ENCODE data around the gene SLC45A2.

DNA sequence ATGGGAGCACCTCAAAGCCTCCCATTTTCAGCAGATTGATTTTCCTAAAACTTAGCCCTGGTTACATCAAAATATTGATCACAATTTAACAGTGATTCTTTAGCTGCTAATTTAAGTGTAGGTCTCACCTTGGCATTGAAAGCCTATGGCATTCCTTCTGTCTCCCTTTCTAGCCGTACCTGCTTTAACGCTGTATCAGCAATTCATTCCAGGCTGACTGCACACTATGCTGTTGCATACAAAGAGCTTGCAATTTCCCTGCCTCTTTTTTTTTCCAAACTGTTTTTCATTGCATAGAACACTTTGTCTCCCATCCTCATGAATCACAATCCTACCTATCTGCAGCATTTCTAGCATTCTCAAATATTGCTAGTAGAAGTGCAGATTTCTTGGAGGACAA, 32.3 kb upstream of the SLC45A2 start:
- TF ChIP-seq, protein P1, sequence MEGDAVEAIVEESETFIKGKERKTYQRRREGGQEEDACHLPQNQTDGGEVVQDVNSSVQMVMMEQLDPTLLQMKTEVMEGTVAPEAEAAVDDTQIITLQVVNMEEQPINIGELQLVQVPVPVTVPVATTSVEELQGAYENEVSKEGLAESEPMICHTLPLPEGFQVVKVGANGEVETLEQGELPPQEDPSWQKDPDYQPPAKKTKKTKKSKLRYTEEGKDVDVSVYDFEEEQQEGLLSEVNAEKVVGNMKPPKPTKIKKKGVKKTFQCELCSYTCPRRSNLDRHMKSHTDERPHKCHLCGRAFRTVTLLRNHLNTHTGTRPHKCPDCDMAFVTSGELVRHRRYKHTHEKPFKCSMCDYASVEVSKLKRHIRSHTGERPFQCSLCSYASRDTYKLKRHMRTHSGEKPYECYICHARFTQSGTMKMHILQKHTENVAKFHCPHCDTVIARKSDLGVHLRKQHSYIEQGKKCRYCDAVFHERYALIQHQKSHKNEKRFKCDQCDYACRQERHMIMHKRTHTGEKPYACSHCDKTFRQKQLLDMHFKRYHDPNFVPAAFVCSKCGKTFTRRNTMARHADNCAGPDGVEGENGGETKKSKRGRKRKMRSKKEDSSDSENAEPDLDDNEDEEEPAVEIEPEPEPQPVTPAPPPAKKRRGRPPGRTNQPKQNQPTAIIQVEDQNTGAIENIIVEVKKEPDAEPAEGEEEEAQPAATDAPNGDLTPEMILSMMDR (IDR thresholded peaks at IDR 0.05; ENCODE audit: low read depth, low read length, poor library complexity, severe bottlenecking): no peak
- TF ChIP-seq EZH2phosphoT487 (IDR thresholded peaks at IDR 0.05; ENCODE audit: borderline replicate concordance, low read length): no peak

All from DOHH2 (cell line).